ENCODE measurements around the gene LMLN. TPM values are rescaled to one million over a fixed set of nuclear protein-coding genes. Genes with fewer than 3 reads are reported as not detected.

The LMLN gene
- total RNA-seq, 2 donors from 2014 or later: 3.8 to 4.6 TPM

Other genes with a start within 250 kb of the LMLN start
- 10 to 100 TPM; 33.8 to 34.0 TPM for gene RUBCN, start 223.3 kb upstream of the LMLN start, total RNA-seq
- 10 to 100 TPM; 14.5 to 23.7 TPM for gene FYTTD1, start 210.3 kb upstream of the LMLN start, total RNA-seq
- gene LRCH3, start 169.0 kb upstream of the LMLN start, total RNA-seq: 10 to 100 TPM; 59.2 to 62.8 TPM
- 1,000 to 10,000 TPM; 1,422 to 1,820 TPM for gene RPL35A, start 10.0 kb upstream of the LMLN start, total RNA-seq

Measured in activated T-helper 17 cell treated with anti-CD3 and anti-CD28 coated beads, Interleukin-2, amount 50 U/mL, for 72 hours (primary cell).